Tibial nerve (tissue), 4 donors: ENCODE results near the gene VPS41.

Experiments
- CTCF ChIP-seq, 5 experiments: fragments of 200-600 bp in 3 of 5; fragments of 450-650 bp in 2 of 5; sonication (generic) in 3 of 5; IDR thresholded peaks; one replicate each; pipeline ENCODE4 v1.5.1; 2016 to 2019; ENCODE audit warnings: antibody characterized with exemption in 5 of 5, mild to moderate bottlenecking in 3 of 5, moderate library complexity in 2 of 5
- EP300 ChIP-seq, 2 donors: sonication (generic); formaldehyde crosslinking; IDR thresholded peaks; one replicate each; pipeline ENCODE4 v1.6.1; 2017; ENCODE audit warnings: antibody characterized with exemption in 2 of 2, mild to moderate bottlenecking in 1 of 2
- POLR2A ChIP-seq, 2 donors: fragments of 450-650 bp; IDR thresholded peaks; one replicate each; pipeline ENCODE4 v1.6.1; 2017; ENCODE audit warnings: antibody characterized with exemption in 2 of 2, mild to moderate bottlenecking in 2 of 2, moderate library complexity in 2 of 2

GRCh38 chr7:38781991-38782390 is 127.0 kb downstream of the VPS41 start:
- TF ChIP-seq CTCF (IDR thresholded peaks at IDR 0.05), result no peak
- no peak for TF ChIP-seq POLR2A (IDR thresholded peaks at IDR 0.05)
- no peak for TF ChIP-seq EP300 (IDR thresholded peaks at IDR 0.05)
